OCI-M1 (cell line): ENCODE data around the gene SCNN1B.
"Not testable (repeated sequence)": the region's sequence is repeated elsewhere in the genome, so short reads cannot be mapped to it uniquely, and the experiment has no call there.

Experiments used
- DNase-seq: peaks from one replicate; lab custom pipeline; 2025; lab: John Stamatoyannopoulos, UW

The SCNN1B gene

DNA sequence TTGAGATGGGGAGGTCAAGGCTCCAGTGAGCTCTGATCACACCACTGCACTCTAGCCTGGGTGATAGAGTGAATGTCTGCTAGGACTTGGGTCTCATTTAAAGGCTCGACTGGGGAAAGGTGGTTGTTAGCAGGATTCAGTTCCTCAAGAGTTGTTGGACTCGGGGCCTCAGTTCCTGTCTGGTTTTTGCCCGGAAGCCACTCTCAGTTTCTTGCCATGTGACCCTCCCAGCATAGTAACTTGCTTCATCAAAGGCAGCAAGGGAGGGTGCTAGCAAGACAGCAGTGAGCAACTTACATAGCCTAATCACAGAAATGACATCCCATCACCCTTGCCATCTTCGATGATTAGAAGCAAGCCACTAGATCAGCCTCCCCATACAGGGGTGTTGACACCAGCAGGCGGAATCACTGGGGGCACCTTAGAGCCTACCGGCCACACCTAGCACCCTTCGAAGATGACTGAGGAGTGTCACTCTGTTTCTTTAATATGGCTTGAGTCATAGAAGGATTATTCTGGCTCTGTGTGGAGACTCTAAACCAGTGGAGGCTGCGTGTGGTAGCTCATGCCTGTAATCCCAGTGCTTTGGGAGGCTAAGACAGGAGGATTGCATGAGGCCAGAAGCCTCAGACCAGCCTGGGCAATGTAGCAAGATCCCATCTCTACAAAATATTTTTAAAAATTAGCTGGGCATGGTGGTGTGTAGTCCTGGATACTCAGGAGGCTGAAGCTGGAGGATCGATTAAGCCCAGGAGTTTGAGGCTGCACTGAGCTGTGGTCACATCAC is 13.2 kb upstream of the SCNN1B start:
- DNase-seq = no peak

DNA sequence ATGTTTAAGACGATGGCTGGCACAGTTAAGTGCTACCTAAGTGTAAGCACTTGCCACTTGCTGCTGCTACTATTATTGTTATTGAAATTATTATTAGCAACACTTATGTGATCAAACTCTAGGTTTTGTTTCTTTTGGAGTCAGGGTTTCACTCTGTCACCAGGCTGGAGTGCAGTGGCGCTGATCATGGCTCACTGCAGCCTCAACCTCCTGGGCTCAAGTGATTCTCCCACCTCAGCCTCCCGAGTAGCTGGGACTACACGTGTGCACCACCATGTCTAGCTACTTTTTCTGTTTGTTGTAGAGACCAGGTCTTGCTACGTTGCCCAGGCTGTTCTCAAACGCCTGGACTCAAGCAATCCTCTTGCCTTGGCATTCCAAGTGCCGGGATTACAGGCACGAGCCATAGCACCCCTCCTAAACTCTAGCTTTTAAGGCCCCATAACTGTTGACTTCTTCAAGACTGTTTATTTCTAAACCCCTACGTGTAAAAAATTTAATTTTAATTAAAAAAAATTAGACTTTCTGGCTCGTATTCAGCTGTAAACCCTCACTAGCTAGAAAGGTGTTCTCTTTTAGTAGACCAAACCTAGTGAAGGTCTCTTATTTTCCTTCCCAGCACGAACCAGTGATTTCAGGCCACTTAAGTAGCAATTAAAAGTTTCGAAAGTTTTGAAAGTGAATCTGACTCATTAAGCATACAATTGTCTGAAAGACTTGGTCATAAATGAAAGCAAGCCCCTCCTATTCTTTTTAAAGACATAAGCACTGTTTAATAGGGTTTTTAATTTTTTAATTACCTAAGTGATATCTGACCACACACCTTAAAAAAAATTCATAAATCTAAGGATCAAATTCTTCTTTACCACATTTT is 11.7 kb upstream of the SCNN1B start:
- no peak for DNase-seq

DNA sequence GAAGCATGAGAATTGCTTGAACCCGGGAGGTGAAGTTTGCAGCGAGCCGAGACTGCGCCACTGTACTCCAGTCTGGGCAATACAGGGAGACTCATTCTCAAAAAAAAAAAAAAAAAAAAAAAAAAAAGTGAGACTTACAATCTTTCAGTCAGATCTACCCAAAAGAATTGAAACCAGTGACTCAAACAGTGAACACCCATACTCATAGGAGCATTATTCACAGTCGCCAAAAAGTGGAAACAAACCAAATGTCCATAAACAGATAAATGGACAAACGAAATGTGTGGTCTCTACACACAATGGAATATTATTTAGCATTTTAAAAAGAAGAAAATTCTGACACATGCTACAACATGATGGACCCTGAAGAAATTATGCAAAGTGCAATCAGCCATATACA is 9.1 kb upstream of the SCNN1B start:
- DNase-seq = no peak

DNA sequence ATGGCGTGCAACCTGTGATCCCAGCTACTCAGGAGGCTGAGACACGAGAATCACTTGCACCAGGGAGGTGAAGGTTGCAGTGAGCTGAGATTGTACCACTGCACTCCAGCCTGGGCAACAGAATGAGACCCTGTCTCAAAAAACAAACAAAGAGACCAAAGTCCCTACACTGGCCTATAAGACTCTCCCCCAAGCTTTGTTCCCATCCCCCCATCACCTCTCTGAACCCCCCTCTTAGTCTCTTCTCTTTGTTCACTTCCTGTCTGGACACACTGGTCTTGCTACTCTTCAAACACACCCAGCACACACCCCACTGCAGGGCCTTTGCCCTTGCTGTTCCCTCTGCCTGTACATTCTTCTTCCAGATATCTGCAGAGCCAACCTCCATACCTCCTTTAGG is 7.8 kb upstream of the SCNN1B start:
- no peak for DNase-seq

DNA sequence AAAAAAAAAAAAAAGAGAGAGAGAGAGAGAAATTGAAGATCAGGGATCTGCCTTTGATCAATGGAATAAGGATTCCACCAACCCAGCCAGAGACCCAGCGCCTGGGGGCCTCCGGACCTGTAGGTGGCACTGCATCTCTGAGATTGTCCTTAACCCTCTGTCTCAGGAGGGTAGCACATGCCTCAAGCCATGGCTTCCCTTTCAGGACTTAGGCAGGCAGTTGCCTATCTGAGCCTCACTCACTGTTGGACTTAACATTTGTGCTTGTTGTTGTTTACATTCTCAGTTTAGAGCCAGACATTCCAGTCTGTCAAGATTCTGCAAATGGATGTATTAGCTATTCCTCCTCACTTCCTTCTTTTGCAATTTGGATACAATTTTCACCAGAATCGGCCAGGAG is 5.1 kb upstream of the SCNN1B start:
- DNase-seq = peak; percentile 74

DNA sequence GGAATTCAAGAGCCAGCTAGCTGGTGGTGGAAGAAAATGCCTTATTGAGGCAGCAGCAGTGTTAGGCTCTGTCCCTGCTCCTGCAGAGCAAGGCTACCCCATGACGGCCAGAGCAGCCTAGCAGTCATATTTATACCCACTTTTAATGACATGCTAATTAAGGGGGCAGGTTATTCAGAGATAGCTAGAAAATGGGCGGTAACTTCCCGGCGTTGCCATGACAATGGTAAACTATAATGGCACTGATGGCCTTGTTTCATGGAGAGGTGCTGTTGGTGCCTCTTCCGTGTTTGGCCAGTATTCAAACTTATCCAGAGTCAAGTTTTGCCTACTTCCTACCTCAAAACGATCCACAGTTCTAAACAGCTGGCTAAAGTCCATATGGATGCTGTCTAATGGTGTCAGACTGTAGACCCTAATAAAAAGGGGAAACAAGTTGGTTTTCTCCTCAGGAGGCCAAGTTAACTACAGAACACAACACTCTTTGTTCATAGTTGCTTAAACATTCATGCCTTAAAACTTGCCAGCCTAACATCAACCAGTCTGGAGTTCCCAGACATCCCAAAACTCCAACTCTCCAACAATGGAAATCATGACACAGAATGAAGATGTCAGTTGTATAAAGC is 3.7 kb upstream of the SCNN1B start:
- no peak for DNase-seq

DNA sequence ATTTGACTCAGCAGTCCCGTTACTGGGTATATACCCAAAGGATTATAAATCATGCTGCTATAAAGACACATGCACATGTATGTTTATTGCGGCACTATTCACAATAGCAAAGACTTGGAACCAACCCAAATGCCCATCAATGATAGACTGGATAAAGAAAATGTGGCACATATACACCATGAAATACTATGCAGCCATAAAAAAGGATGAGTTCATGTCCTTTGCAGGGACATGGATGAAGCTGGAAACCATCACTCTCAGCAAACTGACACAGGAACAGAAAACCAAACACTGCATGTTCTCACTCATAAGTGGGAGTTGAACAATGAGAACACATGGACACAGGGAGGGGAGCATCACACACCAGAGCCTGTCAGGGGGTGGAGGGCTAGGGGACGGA is 2.3 kb upstream of the SCNN1B start:
- not testable (repeated sequence) for DNase-seq

DNA sequence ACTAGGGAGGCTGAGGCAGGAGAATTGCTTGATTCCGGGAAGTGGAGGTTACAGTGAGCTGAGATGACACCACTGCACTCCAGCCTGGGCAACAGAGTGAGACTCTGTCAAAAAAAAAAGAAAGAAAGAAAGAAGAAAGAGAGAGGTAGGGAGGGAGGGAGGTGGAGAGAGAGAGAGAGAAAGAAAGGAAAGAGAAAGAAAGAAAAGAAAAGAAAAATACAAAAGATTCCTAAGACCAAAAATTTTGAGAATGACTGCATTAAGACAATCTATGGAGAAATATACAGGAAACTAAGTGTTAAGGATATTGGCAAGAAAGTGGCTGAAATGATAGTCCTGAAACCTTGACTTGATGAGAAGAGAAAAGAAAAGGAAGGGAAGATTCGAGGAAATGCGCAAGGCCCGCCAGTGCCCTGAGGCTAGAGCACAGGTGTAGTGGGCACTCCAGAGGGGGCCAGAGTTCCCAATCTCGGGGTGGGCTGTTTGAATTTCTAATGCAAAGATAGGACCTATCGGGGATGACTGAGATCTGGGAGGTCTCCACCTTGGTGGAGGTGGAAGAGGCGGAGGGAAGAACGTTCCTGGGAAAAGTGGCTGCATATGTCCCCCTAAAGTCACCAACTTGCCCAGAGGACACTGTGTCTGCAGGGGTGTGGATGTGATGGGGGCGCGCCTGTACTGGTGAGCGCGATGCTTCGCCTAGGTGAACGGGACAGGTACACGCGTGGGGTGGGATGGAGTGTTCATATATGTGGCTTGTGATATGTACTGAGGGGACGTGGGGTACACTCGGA is 654 bp upstream of the SCNN1B start:
- DNase-seq = no peak

DNA sequence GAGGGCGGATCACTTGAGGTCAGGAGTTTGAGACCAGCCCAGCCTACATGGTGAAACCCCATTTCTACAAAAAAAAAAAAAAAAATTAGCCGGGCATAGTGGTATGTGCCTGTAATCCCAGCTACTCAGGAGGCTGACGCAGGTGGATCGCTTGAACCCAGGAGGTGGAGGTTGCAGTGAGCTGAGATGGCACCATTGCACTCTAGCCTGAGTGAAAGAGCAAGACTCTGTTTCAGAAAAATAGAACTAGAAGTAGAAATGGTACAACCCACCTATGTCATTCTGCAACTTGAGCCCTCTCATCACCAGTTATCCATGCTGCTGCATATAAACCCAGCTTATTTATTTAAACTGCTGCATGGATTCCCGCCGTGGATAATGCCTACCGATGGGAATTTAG is 1.6 kb downstream of the SCNN1B start:
- DNase-seq = no peak

DNA sequence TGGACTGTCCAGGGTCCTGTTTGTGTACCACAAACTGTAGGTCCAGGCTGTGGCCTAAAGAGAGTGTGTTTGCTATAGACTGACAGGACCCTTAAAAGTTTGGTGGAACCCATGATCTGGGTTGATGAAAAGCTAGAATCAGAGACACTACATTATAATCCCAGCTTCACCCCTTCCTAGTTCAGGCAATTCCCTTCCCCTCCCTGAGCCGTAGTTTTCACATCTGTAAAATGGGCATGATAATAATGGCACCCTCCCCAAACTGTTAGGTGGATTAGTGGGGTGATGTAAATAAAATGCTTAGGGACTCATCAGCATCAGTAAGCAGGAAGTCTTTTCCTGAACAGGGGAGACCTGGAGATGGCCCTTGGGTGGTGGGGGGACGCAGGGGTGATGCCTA is 2.5 kb downstream of the SCNN1B start:
- DNase-seq = no peak

DNA sequence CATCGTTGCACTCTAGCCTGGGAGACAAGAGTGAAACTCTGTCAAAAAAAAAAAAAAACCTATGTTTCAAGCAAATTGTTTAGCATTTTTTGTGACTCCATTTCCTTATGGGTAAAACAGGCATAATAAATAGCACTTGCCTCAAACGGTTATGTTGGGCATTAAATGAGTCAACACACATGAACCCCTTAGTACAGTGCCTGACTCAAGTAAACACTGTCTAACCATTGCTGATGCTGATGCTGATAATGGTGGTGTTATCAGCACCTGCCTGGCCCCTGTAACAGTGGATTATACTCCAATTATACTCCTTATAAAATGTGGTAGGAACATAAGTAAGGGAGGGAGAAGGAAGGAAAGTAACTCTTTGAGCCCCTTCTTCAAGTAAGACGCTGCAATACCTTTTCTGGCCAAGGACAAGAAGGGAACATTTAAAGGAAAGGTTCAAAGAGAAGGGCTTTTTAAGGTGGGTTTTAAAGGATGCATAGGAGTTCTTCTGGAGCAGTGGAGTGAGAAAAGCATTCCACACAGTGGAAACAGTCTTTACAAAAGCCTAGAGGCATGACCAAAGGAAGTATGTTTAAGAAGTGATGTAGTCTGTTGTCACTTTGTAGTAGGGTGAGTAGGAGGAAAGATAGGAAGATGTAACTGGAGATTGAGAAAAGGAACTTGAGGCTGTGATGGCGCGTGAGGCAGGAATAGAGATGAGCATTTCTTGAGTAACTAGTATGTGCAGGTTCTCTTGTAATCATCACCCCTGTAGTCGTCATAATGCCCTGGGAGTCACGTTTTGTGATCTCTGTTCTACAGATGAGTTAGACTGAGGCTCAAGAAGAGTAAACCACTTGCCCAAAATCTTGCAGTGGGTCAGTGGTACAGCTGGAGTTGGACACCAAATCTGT is 4.3 kb downstream of the SCNN1B start:
- no peak for DNase-seq

DNA sequence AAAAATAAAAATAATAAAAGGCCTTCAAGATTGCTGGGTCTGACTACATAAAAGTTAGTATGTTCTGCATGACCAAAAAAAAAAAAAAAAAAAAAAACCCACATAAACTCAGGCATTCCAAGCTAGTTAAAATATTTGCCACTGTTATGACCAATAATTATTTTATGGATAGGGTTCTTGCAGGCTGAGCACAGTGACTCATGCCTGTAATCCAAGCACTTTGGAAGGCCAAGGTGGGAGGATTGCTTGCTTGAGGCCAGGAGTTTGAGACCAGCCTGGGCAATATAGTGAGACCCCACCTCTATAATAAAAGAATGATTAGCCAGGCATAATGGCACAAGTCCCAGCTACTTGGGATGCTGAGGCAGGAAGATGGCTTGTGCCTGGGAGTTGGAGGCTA is 8.1 kb downstream of the SCNN1B start:
- DNase-seq = no peak

DNA sequence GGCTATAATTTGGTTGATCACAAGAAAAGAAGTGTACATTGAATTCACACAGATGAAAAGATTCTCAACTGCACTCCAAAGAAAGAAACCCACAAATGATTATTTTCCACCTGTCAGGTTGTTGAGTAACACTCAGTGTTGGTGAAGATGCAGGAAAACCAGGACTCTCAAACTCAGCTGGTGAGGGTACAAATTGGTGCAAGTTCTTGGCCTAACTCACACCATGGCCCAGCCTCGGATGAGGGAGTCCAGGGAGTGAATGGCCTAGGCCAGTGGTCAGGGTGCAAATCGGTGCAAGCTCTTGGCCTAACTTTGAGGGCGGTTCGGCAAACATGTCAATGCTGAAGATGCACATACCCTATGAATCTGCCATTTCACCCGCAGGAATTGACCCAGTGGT is 8.6 kb downstream of the SCNN1B start:
- no peak for DNase-seq

DNA sequence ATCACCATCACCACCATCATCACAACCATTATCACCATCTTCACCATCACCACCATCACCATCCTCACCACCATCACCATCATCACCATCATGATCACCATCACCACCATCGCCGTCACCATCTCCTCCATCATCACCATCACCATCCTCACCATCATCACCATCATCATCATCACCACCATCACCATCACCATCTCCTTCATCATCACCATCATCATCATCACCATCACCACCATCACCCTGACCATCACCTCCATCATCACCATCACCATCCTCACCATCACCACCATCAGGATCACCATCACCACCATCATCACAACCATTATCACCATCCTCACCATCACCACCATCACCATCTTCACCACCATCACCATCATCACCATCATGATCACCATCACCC is 14.1 kb downstream of the SCNN1B start:
- no peak for DNase-seq

DNA sequence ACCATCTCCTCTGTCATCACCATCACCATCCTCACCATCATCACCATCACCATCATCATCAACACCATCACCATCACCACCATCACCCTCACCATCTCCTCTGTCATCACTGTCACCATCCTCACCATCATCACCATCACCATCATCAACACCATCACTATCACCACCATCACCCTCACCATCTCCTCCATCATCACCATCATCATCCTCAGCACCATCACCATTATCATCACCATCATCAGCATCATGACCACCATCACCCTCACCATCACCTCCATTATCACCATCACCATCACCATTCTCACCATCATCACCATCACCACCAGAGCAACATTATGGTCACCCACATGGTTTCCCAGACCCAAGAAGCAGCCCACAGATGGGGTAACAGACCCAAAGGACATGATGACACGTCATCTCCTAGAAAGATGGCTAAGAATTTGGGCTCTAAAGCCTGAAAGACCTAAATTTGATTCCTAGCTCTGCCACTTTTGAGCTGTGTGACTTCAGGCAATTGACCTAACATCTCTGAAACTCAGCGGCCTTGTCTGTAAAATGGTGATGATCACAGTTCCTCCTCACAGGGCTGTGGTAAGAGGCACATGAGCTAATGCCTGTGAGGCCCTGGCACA is 14.6 kb downstream of the SCNN1B start:
- no peak for DNase-seq

DNA sequence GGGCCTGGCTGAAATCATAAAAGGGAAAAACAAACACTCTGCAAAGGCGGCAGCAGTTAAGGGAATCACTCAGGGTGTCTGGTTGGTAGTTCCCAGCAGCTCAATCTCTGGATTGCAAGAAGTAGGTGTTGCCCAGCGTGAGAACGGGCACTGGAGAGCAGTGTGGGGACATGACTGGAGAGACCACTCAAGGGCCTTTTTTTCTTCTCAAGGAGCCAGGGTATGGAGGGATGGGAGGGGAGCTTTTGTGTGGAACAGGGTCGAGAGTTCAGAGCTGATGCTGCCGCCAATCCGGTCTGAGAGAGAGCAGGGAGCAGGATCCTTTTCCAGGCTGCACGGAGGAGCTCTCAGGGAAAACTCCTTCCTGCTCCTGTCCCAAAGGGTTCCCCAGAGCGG is 15.2 kb downstream of the SCNN1B start:
- DNase-seq = no peak

DNA sequence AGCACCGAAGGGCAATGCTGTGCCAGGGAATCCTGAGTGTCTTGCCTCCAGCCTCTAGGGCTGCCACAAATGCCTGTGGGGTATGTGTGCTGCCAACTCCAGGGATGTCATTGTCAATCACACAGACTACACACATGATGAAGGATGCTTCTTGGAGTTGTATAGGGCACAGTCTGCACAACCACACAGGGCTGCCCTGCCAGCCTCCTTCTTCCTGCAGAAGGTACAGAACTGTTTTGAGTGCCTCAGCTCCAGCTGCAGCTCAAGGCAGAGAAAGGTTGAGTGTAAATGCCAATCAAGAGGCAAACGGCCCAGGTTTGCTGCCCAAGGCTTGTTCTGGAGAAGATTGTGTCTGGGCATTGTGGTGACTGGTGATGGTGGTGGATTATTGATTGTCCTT is 15.6 kb downstream of the SCNN1B start:
- no peak for DNase-seq

DNA sequence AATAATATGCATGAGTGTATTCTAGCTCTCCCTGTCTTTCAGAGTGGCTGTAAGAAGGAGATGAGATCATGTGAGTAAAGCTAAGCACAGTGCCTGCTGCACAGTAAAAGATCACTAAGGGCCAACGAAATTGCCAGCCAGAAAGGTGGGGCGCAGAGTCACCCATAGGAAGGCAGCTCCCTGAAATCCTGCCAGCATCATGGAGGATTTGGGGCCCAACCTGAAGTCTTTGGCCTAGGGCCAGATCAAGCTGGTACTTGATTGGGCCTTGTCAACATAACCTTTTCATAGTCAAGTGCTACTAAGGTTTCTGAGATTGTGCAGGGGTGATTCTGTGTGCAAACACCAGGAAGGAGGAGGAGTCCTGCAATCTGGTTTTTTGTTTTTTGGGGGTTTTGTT is 16.5 kb downstream of the SCNN1B start:
- DNase-seq = no peak

DNA sequence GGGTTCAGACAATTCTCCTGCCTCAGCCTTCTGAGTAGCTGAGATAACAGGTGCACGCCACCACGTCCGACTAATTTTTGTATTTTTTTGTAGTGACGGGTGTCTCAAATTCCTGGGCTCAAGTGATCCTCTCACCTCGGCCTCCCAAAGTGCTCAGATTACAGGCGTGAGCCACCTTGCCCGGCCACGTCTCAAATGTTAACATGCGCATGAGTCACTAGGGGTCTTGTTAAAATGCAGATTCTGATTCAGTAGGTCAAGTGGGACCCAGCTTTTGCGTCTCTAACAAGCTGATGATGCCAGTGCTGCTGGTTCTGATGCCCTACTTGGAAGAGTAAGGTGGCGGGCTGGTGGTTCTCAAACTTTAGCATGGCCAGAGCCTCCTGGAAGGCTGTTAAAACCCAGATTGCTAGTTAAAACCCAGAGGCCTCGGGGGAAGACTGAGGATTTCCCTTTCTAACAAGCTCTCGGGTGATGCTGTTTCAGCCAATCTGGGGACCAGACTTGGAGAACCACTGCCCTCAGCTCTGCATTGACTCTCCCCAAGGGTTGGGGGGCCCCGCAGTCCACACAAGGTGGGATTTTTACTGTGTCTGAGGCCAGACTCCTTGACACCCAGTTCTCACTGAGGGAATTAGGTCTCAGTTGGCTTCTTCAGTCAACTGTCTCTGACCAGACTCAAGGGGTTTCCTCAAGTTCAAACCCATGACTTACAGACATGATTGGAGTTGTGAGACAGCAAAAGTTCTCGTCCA is 17.9 kb downstream of the SCNN1B start:
- no peak for DNase-seq

DNA sequence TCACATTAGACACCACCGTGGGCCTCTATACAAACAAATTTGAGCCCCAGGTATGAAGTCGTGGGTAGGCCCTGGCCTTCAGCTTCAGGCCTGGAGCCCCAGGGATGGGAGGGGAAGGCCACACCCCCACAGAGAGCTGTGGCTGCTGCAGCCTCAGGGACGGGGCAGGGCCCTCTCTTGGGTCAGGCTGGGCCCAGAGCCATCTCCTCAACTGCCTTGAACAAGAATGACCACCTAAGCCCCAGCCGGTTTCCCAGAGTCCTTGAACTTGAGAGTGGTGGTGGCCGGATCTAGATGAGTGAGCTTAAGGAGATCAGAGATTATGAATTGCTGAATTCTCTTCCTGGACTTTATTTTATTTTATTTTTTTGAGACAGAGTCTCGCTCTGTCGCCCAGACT is 18.6 kb downstream of the SCNN1B start:
- no peak for DNase-seq
